HEK293 (cell line): Measurements from ENCODE around the gene PKP3.

Source experiments
- CTCF ChIA-PET: fragments of 350-600 bp; formaldehyde crosslinking; extraction: SDS; loops from one replicate; lab custom pipeline; 2021; ENCODE audit warnings: antibody characterized with exemption; lab: Yijun Ruan, JAX
- POLR2A ChIA-PET: fragments of 300-600 bp; formaldehyde crosslinking; extraction: SDS; loops from one replicate; lab custom pipeline; 2020; ENCODE audit warnings: antibody characterized with exemption, inconsistent platforms; lab: Yijun Ruan, JAX
- H3K27ac ChIP-seq: fragments of 200-500 bp; sonication (Bioruptor generic); 2 replicates; pipeline ENCODE4 v1.5.1; 2014; ENCODE audit warnings: low read depth, low read length, control low read depth, inconsistent platforms; ENCODE audit errors: extremely low read depth
- H3K36me3 ChIP-seq, 2 experiments: fragments of 200-500 bp in 1 of 2; sonication (Bioruptor generic) in 1 of 2; 1 replicate in 1 of 2; 2 replicates in 1 of 2; pipeline ENCODE4 v1.5.1; 2014 to 2017; ENCODE audit warnings: inconsistent platforms in 2 of 2, low read length in 2 of 2; ENCODE audit not compliant: control insufficient read depth in 2 of 2, insufficient read depth in 1 of 2
- H3K4me1 ChIP-seq: fragments of 200-500 bp; sonication (Bioruptor generic); 2 replicates; pipeline ENCODE4 v1.5.1; 2014; ENCODE audit warnings: mild to moderate bottlenecking, low read length, inconsistent platforms; ENCODE audit not compliant: control insufficient read depth, insufficient read depth
- H3K4me3 ChIP-seq: 2 replicates; pipeline ENCODE4 v1.5.1; 2011; ENCODE audit warnings: low read depth, mild to moderate bottlenecking, control low read depth, low read length, moderate library complexity
- H3K9me3 ChIP-seq: fragments of 200-500 bp; sonication (Bioruptor generic); 2 replicates; pipeline ENCODE4 v1.5.1; 2014; ENCODE audit warnings: low read depth, low read length, inconsistent platforms; ENCODE audit not compliant: control insufficient read depth, insufficient read depth
- HOXD13 ChIP-seq: sonication (generic); formaldehyde crosslinking; IDR thresholded peaks from 2 replicates; pipeline ENCODE4 v1.8.0; 2022; ENCODE audit warnings: missing genetic modification reagents, borderline replicate concordance
- MYNN ChIP-seq: fragments of 450-650 bp; formaldehyde crosslinking; IDR thresholded peaks from 2 replicates; pipeline ENCODE4 v1.5.1; 2016; ENCODE audit warnings: missing biosample characterization, missing genetic modification characterization, borderline replicate concordance
- OSR2 ChIP-seq: fragments of 450-650 bp; formaldehyde crosslinking; IDR thresholded peaks from 2 replicates; pipeline ENCODE4 v1.5.1; 2016; ENCODE audit warnings: missing biosample characterization, missing genetic modification characterization
- ZBTB48 ChIP-seq: fragments of 450-650 bp; formaldehyde crosslinking; IDR thresholded peaks from 2 replicates; pipeline ENCODE4 v1.5.1; 2016; ENCODE audit warnings: missing biosample characterization, missing genetic modification characterization
- ZBTB7A ChIP-seq: fragments of 450-650 bp; formaldehyde crosslinking; IDR thresholded peaks from 2 replicates; pipeline ENCODE4 v1.5.1; 2016; ENCODE audit warnings: low read depth, missing biosample characterization, missing genetic modification characterization
- ZIC2 ChIP-seq: fragments of 450-650 bp; formaldehyde crosslinking; IDR thresholded peaks from 2 replicates; pipeline ENCODE4 v1.5.1; 2016; ENCODE audit warnings: missing biosample characterization, missing genetic modification characterization
- ZNF138 ChIP-seq: fragments of 450-650 bp; formaldehyde crosslinking; IDR thresholded peaks from 2 replicates; pipeline ENCODE4 v1.5.1; 2016; ENCODE audit warnings: missing biosample characterization, missing genetic modification characterization, borderline replicate concordance
- ZNF175 ChIP-seq: fragments of 450-650 bp; formaldehyde crosslinking; IDR thresholded peaks from 2 replicates; pipeline ENCODE4 v1.5.1; 2016; ENCODE audit warnings: missing biosample characterization, missing genetic modification characterization
- ZNF23 ChIP-seq: fragments of 450-650 bp; formaldehyde crosslinking; IDR thresholded peaks from 2 replicates; pipeline ENCODE4 v1.5.1; 2016; ENCODE audit warnings: missing biosample characterization, missing genetic modification characterization, borderline replicate concordance
- ZNF248 ChIP-seq: fragments of 450-650 bp; formaldehyde crosslinking; IDR thresholded peaks from 2 replicates; pipeline ENCODE4 v1.5.1; 2017; ENCODE audit warnings: missing biosample characterization, missing genetic modification characterization
- ZNF266 ChIP-seq: fragments of 450-650 bp; formaldehyde crosslinking; IDR thresholded peaks from 2 replicates; pipeline ENCODE4 v1.5.1; 2016; ENCODE audit warnings: missing biosample characterization, missing genetic modification characterization, low read depth
- ZNF311 ChIP-seq: fragments of 450-650 bp; formaldehyde crosslinking; IDR thresholded peaks from 2 replicates; pipeline ENCODE4 v1.5.1; 2017; ENCODE audit warnings: missing biosample characterization, missing genetic modification characterization, borderline replicate concordance
- ZNF324 ChIP-seq: fragments of 450-650 bp; formaldehyde crosslinking; IDR thresholded peaks from 2 replicates; pipeline ENCODE4 v1.5.1; 2016; ENCODE audit warnings: missing biosample characterization, missing genetic modification characterization
- ZNF426 ChIP-seq: fragments of 450-650 bp; formaldehyde crosslinking; IDR thresholded peaks from 2 replicates; pipeline ENCODE4 v1.5.1; 2017; ENCODE audit warnings: missing biosample characterization, missing genetic modification characterization, mild to moderate bottlenecking, inconsistent platforms, moderate library complexity
- ZNF488 ChIP-seq: fragments of 450-650 bp; formaldehyde crosslinking; IDR thresholded peaks from 2 replicates; pipeline ENCODE4 v1.5.1; 2016; ENCODE audit warnings: missing biosample characterization, missing genetic modification characterization
- ZNF518A ChIP-seq: fragments of 450-650 bp; formaldehyde crosslinking; conservative IDR thresholded peaks from 2 replicates; pipeline ENCODE4 v1.5.1; 2016; ENCODE audit warnings: low read depth, missing biosample characterization, missing genetic modification characterization
- ZNF530 ChIP-seq: fragments of 450-650 bp; formaldehyde crosslinking; IDR thresholded peaks from 2 replicates; pipeline ENCODE4 v1.5.1; 2016; ENCODE audit warnings: low read depth, missing biosample characterization, missing genetic modification characterization
- ZNF571 ChIP-seq: fragments of 450-650 bp; formaldehyde crosslinking; IDR thresholded peaks from 2 replicates; pipeline ENCODE4 v1.5.0; 2017; ENCODE audit warnings: missing biosample characterization, missing genetic modification characterization
- ZNF621 ChIP-seq: fragments of 450-650 bp; formaldehyde crosslinking; IDR thresholded peaks from 2 replicates; pipeline ENCODE4 v1.5.1; 2017; ENCODE audit warnings: missing biosample characterization, missing genetic modification characterization
- ZSCAN23 ChIP-seq: fragments of 450-650 bp; formaldehyde crosslinking; IDR thresholded peaks from 2 replicates; pipeline ENCODE4 v1.5.1; 2016; ENCODE audit warnings: missing biosample characterization, missing genetic modification characterization
- TF ChIP-seq, protein P1 (sequence below): fragments of 450-650 bp; formaldehyde crosslinking; IDR thresholded peaks from 2 replicates; pipeline ENCODE4 v1.5.1; 2016; ENCODE audit warnings: missing biosample characterization, missing genetic modification characterization
- TF ChIP-seq, protein P2 (sequence below): sonication (generic); formaldehyde crosslinking; IDR thresholded peaks from 2 replicates; pipeline ENCODE4 v1.8.1; 2022; ENCODE audit warnings: mild to moderate bottlenecking, moderate library complexity, missing genetic modification reagents

PKP3 gene

DNA sequence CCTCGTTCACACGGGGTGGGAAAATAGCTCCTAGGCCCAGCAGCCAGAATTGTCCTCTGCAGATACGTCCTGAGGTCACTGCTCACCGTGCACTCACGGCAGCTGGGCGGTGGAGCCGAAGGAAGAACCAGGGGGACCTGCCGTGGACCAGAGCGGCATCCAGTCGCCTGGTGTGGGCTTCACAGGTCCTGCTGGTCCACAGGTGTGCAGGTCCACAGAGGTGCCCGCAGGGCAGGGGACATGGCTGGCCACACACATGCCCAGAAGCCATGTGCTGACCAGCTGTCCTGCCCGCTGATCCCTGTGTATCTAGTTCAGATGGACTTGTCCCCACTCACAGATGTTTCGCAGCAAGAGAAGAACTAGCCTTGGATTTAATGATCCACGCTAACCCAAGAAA lies 10.6 kb upstream of the PKP3 start:
- TF ChIP-seq ZNF488 (tag by site-specific recombination) (no peak), ZSCAN23 (tag by site-specific recombination) (no peak), ZNF426 (tag by site-specific recombination) (no peak), ZNF311 (tag by site-specific recombination) (no peak)
- TF ChIP-seq, protein P1, sequence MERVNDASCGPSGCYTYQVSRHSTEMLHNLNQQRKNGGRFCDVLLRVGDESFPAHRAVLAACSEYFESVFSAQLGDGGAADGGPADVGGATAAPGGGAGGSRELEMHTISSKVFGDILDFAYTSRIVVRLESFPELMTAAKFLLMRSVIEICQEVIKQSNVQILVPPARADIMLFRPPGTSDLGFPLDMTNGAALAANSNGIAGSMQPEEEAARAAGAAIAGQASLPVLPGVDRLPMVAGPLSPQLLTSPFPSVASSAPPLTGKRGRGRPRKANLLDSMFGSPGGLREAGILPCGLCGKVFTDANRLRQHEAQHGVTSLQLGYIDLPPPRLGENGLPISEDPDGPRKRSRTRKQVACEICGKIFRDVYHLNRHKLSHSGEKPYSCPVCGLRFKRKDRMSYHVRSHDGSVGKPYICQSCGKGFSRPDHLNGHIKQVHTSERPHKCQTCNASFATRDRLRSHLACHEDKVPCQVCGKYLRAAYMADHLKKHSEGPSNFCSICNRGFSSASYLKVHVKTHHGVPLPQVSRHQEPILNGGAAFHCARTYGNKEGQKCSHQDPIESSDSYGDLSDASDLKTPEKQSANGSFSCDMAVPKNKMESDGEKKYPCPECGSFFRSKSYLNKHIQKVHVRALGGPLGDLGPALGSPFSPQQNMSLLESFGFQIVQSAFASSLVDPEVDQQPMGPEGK (tag by site-specific recombination), result no peak
- Histone ChIP-seq H3K36me3 (peaks cover 0 to 30% of the 10 kb centered on the region in 2 experiments; a peak in 1 of 3 replicates), H3K9me3 (no peaks in the 10 kb centered on the region), H3K27ac (no peak overlapping the region), H3K4me3 (no peak overlapping the region), H3K4me1 (no peaks in the 10 kb centered on the region)
- ChIA-PET POLR2A (no interaction called here), CTCF (no interaction called here)

GRCh38 chr11:384511-384910 lies 9.5 kb upstream of the PKP3 start:
- POLR2A ChIA-PET, result no interaction called here
- Histone ChIP-seq H3K27ac (no peak overlapping the region), H3K4me3 (no peak overlapping the region), H3K36me3 (peaks cover 0 to 20% of the 10 kb centered on the region in 2 experiments; a peak in 1 of 3 replicates), H3K9me3 (no peaks in the 10 kb centered on the region), H3K4me1 (no peaks in the 10 kb centered on the region)
- CTCF ChIA-PET, result no interaction called here
- TF ChIP-seq MYNN (no peak), ZNF266 (tag by site-specific recombination) (no peak), ZNF571 (tag by site-specific recombination) (no peak), ZNF248 (no peak), ZBTB7A (no peak), ZIC2 (tag by site-specific recombination) (peak; percentile 38; the same call in 1 of the 2 replicates), ZNF23 (no peak), ZNF518A (tag by site-specific recombination) (no peak)
- TF ChIP-seq, all 188 proteins: peak for 1

GRCh38 chr11:385594-386351 lies 8.2 kb upstream of the PKP3 start:
- no peaks in the 10 kb centered on the region for H3K9me3 ChIP-seq
- ChIA-PET CTCF (no interaction called here), POLR2A (interaction anchor here (0.6 kb wide), 1 partner anchor 173 kb away, joined by 3 read pairs; no protein-coding TSS in a partner anchor)
- TF ChIP-seq, protein P2, sequence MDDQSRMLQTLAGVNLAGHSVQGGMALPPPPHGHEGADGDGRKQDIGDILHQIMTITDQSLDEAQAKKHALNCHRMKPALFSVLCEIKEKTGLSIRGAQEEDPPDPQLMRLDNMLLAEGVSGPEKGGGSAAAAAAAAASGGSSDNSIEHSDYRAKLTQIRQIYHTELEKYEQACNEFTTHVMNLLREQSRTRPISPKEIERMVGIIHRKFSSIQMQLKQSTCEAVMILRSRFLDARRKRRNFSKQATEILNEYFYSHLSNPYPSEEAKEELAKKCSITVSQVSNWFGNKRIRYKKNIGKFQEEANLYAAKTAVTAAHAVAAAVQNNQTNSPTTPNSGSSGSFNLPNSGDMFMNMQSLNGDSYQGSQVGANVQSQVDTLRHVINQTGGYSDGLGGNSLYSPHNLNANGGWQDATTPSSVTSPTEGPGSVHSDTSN, result no peak
- TF ChIP-seq OSR2, result no peak
- TF ChIP-seq ZNF138 (tag by site-specific recombination), result no peak
- no peak for TF ChIP-seq HOXD13 (CRISPR knock-in tag)
- TF ChIP-seq ZNF530 (tag by site-specific recombination), result no peak
- no peak for TF ChIP-seq ZNF248
- TF ChIP-seq ZNF324, result no peak
- no peak for TF ChIP-seq ZBTB48 (tag by site-specific recombination)
- no peak for TF ChIP-seq ZNF621 (tag by site-specific recombination)
- TF ChIP-seq ZNF175 (tag by site-specific recombination), result no peak

More at GRCh38 chr11:385594-386351, 8.2 kb upstream of the PKP3 start:
- no peak overlapping the region for H3K4me3 ChIP-seq
- H3K27ac ChIP-seq, result no peak overlapping the region
- H3K36me3 ChIP-seq, result peaks cover 0 to 8% of the 10 kb centered on the region in 2 experiments; a peak in 1 of 3 replicates
- H3K4me1 ChIP-seq, result no peaks in the 10 kb centered on the region
